ENCODE measurements around the gene PCNT.

The PCNT gene

DNA sequence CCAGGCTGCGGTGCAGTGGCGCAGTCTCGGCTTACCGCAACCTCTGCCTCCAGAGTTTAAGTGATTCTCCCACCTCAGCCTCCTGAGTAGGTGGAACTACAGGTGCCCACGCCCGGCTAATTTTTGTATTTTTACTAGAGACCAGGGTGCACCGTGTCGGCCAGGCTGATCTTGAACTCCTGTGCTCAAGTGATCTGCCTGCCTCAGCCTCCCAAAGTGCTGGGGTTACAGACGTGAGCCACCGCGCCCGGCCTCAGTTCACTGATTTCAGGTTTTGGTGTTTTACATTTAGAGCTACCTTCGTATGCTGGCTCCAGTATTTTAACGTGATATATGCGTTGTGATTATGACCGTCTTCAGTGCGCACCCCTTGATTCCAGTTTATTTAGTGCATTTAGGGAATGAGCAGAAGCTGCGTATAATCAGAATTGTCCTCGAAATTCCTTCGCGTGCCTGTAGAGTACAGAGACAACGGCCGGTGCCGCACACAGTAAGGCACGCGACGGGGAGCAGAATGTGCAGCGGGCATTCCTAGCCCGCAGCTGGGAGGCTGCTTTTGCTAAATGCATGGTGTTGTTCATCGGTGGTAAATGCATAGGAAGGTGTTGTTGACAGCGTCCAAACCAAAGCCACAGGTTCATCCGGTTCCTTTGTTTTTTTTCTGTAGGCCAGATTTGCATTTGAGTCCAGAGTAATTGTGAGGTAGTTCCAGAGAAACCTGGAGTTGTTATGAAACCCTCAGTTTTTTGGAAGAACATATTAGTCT lies 85.9 kb downstream of the PCNT start:
- DNase-seq (ENCODE audit: low spot score) = no peak

DNA sequence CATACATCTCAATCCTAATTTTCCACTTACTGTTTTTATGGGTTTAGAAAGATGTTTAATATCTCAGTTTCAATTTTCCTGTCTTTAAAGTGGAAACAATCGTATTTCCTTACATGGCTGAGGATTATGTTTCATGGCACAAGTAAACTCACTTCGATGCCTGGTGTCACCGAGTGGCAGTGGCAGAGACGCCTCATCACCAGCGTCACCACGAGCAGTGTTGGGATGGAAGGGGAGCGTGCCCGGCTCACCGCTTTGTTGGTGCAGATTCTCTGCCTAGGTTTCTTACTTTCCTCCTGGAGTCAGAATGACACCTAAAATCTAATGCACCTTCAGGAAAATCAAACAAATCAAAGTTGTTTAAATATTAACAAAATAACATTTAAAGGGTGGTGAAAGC lies 86.6 kb downstream of the PCNT start:
- DNase-seq (ENCODE audit: low spot score) = no peak

DNA sequence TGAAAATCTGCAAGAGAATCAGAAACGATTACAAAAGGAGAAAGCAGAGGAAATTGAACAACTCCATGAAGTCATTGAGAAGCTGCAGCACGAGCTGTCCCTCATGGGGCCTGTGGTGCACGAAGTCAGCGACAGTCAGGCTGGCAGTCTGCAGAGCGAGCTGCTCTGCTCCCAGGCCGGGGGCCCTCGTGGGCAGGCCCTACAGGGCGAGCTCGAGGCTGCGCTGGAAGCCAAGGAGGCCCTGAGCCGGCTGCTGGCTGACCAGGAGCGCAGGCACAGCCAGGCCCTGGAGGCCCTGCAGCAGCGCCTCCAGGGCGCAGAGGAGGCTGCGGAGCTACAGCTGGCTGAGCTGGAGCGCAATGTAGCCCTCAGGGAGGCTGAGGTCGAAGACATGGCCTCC lies 87.3 kb downstream of the PCNT start:
- DNase-seq (ENCODE audit: low spot score) = no peak

DNA sequence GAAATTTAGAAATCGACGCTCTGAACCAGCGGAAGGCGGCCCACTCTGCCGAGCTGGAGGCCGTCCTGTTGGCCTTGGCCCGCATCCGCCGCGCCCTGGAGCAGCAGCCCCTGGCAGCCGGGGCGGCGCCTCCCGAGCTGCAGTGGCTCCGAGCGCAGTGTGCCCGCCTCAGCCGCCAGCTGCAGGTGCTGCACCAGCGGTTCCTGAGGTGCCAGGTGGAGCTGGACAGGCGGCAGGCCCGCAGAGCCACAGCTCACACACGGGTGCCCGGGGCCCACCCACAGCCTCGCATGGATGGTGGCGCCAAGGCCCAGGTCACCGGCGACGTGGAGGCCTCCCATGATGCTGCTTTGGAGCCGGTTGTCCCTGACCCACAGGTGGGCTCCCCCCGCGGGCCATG lies 87.7 kb downstream of the PCNT start:
- no peak for DNase-seq (ENCODE audit: low spot score)

DNA sequence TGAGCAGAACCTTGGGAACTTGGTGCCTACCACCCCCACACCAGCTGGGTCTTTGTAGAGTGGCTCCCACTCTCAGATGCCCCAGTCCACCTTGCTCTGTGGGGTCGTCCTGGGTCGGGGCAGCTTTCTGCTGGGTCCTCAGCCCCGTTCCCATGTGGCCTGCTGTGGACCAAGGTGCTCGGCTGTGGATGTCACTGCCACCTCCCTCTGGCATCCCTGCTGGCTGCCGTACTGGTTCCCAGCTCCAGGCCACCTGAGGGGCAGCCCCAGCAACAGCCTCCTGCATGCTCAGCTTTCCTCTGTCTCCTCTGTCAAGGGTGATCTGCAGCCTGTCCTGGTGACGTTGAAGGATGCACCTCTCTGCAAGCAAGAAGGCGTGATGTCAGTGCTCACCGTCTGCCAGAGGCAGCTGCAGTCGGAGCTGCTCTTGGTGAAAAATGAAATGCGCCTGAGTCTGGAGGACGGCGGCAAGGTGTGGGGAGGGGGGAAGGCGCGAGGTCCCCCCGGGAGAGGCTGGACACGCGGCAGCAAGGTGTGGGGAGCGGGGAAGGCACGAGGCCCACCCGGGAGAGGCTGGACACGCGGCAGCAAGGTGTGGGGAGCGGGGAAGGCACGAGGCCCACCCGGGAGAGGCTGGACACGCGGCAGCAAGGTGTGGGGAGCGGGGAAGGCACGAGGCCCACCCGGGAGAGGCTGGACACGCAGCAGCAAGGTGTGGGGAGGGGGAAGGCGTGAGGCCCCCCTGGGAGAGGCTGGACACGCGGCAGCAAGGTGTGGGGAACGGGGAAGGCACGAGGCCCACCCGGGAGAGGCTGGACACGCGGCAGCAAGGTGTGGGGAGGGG lies 88.8 kb downstream of the PCNT start:
- DNase-seq (ENCODE audit: low spot score) = no peak

DNA sequence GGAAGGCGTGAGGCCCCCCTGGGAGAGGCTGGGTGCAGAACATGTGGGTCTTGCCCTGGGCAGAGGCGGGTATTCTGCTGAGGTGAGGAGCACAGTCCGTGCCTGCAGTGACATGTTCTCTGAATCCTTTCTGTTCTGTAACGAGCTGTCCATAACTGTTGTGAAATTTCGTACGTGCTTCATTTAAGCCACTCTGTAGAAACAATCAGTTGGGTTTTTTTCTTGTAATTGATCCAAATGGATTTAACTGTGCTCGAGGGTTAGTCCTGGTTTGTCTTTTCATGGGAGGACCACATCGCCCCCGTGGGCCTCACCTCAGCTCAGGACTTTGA lies 89.4 kb downstream of the PCNT start:
- DNase-seq (ENCODE audit: low spot score) = no peak

DNA sequence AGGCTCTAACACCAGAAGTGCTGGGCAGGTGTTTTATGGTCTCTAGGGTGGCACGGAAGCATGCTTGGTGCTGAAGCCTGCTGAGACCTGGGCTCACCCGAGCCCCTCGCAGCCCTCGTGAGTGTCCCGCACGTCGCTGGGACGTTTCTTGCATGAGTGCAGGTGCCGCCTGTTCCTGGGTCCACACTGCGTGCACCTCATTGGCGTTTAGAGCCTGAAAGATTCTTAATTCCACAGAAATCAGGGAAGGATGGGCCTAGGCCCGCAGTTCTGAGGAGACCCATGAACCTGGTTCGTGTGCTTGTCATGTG lies 91.0 kb downstream of the PCNT start:
- DNase-seq (ENCODE audit: low spot score) = no peak

DNA sequence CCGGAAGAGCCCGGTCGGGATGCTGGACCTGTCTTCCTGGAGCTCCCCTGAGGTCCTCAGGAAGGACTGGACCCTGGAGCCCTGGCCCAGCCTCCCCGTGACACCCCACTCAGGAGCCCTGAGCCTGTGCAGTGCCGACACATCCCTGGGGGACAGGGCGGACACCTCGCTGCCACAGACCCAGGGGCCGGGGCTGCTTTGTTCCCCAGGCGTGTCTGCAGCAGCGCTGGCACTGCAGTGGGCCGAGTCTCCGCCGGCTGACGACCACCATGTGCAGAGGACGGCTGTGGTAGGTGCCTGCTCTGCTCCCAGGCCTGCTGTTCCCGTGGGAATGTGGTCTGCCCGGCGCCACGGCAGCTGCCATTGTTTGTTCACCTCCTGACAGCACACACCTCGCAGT lies 92.6 kb downstream of the PCNT start:
- DNase-seq (ENCODE audit: low spot score) = no peak

DNA sequence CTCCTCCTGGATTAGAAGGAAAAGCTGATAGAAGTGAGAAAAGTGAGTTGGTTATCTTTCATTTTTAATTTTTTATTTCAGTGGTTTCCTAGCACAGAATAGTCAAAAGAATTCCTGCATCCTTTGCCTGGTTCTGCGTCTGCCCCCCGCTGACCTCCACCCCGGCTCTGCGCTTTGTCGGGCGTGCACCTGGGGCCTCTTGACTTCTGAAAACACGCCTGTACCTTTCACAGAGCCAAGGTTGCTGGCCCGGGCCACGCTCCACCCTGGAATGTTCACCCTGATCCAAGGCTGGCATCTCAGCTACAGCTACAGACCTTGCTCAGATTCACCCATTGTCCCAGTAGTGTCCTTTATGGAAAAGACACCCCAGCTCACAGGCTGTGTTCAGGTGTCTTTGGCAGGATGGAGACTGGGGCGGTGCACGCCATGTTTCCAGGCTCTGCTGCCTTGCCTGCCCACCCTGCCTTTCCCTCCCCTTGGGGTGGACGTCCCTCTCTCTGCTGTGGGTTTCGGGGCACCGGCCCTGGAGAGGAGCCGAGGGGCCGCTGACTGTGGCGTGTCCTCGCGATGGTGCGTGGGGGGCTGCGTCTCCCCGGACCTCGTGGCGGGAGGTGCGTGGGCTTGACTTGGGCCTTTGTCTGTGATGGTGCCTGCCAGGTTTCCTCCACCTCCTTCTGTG lies 94.5 kb downstream of the PCNT start:
- DNase-seq (ENCODE audit: low spot score) = no peak

DNA sequence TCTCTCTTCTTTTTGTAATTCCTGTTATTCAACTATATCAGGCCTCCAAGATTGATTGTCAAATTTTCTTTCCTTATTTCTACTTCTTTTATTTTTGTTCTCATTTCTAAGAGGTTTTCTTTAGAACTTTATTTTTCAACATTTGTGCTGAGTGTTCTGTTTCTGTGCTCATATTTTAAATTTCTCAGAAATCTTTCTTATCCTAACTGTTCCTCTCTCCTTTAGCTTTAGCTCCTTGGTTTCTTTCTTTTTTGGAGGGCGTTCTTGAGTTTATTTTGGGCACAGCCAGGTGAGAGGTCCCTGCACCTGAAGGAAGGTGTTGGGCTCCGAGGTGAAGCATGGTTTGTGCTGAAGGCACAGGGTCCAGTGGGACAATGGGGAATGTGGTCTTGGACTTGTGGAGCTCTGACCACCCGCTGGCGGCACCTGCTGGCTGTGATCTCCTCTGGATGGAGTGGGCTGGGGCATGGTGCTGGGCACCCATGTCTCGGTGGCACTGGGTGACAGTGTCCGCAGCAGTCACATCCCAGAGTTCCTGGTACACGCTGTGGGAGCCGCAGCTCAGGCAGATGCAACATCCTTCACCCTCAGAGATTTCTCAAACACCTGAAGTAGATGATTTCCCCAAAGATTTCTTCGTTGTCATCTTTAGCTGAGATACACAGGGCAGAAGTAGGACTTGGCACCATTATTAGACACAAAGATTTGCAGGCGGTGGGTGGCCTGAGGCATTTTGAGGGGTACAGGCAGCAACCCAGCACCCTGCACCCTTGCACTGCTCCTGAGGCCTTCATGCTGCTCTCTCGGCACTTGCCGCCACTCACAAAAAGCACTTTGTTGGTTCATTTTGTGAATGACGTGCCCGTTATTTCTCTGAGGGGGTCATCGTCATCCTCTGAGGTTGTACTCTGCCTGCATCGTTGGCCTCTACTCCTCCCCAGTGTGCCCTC lies 96.6 kb downstream of the PCNT start:
- DNase-seq (ENCODE audit: low spot score) = no peak

DNA sequence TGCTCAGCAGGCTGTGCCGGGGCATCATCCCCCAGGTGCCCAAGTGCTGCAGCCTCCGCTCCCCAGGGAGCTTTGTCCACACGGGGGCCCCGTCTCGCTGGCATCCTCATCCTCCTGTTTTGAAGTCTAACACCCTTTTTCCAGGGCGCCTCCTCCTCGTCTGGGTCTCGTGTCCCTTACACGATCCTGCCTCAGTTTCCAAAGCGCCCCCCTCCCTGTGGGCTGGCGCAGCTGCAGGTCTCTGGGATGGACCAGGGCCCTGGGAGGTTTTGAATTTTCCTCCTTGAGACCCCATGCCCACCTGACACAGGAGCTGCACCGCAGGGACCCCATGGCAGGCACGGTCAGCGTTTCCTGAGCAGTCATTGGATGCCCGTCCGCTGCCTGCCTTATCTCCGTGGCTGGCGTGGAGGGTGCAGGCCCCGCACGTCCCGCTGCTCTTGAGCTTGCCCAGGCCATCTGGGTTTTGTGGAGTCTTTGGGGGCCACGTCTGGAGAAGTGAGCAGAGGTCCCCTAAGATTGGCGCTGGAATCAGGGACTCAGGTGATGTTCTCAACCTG lies 97.3 kb downstream of the PCNT start:
- DNase-seq (ENCODE audit: low spot score) = no peak

DNA sequence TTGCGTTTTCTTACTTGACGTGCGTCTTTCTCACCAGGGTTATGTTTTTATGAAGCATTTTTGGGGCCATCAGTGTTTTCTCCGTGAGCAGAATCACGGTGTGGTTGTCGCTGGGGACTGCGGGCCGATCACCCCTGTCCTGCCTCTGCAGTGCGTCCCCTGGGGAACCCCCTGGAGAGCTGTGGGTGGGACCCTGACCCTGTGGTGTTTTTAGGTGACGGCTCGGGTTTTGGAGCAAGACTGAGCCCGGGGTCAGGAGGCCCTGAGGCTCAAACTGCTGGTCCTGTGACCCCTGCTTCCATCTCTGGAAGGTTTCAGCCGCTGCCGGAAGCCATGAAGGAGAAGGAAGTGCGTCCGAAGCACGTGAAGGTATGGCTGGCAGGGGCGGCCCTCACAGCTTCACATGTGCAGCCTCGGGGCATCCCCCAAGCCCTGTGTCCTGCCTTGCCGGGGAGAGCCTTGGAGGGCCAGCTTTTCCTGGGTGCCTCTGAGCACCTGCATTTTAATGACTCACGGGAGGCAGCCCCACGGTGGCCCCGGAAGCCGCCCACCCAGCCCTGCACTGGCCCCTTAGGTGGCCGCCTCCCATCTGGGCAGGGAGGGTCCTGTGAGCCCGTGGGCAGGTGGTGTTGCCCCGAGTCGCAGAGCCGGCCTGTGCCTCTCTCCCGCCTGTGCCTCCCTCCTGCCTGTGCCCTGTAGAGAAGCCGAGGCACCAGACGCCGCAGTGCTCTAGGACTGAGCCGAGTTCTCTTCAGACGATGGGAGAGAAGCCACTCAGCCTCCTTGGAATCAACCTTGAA lies 98.0 kb downstream of the PCNT start:
- no peak for DNase-seq (ENCODE audit: low spot score)

DNA sequence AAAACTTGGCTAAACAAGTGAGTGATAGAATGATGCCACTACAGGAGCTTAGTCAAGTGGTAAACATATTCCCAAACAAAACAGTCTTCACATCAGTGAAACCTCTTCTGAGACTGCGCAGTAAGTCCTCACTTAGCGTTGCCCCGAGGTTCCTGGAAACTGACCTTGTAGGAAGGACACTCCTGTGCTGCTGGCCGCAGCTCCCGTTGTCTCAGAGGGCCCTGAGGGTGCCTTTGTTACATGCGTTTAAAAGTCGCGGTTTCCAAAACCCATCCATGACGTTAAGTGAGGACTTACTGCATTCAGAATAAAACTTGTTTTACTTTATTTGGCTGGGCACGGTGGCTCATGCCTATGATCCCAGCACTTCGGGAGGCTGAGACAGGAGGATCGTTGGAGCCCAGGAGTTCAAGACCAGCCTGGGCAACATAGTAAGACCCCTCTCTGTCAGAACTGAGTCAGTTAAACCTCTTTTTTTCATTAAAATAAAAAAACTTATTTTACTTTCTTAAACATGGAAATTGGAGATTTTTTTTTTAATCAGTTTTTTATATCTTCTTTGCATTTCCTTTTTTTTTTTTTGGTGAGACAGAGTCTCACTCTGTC lies 98.8 kb downstream of the PCNT start:
- no peak for DNase-seq (ENCODE audit: low spot score)

DNA sequence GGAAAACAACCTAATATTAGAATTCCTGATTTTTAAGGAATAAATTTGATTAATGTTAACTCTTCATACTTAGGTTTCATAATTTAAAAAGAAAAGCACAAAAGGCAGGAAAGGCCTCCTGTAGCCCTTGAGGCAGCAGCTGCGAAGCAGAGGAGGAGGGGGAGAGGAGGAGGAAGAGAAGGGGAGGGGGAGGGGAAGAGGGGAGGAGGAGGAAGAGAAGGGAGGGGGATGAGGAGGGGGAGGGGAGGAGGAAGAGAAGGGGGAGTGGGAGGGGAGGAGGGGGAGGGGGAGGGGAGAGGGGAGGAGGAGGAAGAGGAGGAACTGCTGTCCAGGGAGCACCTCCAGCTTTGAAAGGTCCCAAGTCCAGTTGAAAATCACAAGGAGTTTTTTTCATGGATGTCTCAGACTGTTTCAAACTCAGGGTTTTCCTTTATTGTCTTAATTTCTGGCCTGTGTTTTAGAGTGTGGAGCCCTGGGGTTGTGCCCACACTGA lies 99.6 kb downstream of the PCNT start:
- DNase-seq (ENCODE audit: low spot score) = no peak

DNA sequence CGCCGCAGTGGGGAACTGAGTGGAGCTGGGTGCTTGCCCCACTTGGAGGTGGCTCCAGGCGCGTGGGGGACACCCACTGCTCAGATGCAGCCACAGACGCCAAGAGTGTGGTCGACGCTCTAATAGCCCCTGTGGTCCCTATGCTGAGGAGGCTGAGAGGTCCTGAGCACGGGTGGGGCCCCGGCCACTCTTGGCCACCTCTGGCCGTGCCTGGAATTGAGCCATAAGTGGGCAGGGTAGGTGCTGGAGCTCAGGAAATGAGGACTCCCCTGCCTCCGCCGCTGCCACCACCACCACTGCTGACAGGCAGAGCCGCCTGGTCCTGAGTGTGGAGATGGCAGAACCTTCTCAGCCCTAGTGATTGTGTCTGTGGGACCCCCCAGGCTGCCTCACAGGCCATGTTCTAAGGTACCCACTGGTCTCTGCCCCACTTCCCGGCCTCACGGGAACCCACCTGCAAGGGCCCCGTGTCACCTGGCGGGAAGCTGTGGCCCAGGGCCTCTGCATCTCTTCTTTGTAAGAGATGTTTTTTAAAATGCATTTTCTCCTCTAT lies 100.2 kb downstream of the PCNT start:
- DNase-seq (ENCODE audit: low spot score) = no peak

DNA sequence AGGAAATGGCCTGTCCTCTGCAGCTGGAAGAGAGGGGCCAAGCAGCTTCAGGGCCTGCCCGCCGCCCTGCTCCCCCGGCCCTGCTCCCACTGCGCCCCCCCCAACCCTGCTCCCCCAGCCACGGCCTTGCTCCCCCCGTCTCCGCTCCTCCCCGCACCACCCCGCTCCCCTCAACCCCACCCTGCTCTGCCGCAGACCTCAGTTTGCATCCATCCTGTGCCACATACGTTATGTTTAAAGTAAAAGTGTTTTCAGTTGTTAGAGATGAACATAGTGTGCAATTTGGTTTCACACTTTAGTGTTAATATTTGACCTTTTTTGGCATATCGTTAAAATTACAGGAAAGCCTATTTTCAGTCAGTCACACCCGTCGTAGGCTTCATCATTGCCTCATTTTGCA lies 100.7 kb downstream of the PCNT start:
- no peak for DNase-seq (ENCODE audit: low spot score)

DNA sequence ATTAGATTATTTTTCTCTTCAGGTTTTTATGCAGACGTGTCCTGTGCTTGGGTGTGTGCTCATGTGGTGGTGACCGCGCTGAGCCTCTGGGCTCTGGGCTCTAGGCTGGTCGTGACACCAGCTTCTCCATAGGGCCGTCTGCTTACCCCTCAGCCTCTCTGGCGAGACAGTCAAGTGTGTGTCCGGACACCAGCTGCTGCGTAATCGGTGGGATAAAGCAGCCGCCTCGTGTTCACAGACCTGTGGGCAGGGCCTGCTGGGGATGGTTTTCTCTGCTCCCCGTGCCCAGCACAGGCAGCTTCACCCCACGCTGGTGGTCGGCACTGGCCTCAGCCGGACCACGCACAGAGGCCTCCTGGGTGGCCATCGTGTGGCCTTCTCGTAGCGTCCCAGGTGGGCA lies 101.1 kb downstream of the PCNT start:
- DNase-seq (ENCODE audit: low spot score) = no peak

DNA sequence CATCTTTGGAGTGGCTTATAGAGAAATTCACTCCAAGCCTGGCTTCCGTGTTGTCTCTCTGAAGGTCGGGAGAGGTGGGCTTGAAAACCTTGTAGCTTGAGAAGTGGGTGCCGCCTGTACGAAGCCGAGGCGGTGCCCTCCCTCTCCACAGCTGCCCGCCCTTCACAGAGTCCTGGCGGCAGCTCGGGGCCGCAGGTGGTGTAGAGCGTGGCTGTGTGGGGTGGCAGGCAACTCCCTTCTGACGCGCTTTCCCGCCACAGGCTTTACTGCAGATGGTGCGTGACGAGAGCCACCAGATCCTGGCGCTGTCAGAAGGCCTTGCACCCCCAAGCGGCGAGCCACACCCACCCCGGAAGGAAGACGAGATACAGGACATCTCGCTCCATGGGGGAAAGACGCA lies 101.6 kb downstream of the PCNT start:
- DNase-seq (ENCODE audit: low spot score) = no peak

DNA sequence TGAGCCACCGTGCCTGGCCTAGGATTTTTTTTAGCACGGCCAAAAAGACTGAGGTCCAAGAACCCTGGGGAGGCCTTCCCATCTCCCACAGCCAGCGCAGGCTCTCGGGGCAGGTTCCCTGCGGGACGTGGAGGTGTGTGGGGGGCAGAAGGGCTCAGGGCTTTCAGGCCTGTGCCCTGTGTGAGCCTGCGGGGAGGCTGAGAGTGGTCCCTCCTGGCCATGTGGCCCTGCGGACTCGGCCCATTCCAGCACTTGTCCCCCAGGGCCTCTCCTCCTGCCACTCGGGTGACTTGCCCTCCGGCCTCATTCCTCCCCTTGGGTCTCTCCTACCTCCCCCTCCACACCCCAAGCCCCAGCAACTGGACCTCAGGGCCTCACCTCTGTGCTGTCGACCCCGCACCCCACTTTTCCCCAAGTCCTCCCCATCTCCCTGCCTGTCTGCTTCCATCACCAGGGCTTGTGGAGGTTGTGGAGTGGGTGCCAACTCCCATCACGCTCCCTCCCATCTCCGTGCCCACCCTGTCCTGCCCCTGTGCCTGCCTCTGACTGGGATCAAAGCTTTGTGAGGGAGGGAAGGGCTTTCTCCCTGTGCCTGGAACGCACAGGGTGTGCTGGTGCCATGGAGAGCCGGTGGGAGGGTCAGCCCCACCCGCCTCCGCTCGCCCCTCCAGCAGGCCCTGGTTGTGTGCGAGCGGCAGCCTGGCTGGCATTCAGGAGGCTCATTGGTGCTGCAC lies 102.5 kb downstream of the PCNT start:
- no peak for DNase-seq (ENCODE audit: low spot score)

All from hematopoietic multipotent progenitor cell treated with erythropoietin and hydrocortisone succinate and interleukin-3 and kit ligand, for 15 days (in vitro differentiated cells).